Activated naive CD4-positive, alpha-beta T cell treated with anti-CD3 and anti-CD28 coated beads for 36 hours (primary cell): Measurements from ENCODE around the gene PDE10A. TPM values are rescaled to one million over a fixed set of nuclear protein-coding genes. Genes with fewer than 3 reads are reported as not detected.

Source experiments
- CTCF ChIA-PET: fragments of 350-600 bp; sonication (Branson Sonifier 250); formaldehyde crosslinking; loops from one replicate; lab custom pipeline; 2021; ENCODE audit warnings: antibody characterized with exemption; lab: Charles Lee
- DNase-seq: peaks from one replicate; pipeline ENCODE4 v3.0.0-alpha.2; 2020
- H3K27ac Mint-ChIP-seq: one replicate; pipeline ENCODE4 v1.8.0; 2021; ENCODE audit warnings: mild to moderate bottlenecking, mixed read lengths
- H3K27me3 Mint-ChIP-seq: one replicate; pipeline ENCODE4 v1.8.0; 2021; ENCODE audit warnings: low read depth, mixed read lengths
- H3K36me3 Mint-ChIP-seq: one replicate; pipeline ENCODE4 v1.8.0; 2021; ENCODE audit warnings: low read depth, mixed read lengths
- H3K4me1 Mint-ChIP-seq: one replicate; pipeline ENCODE4 v1.8.0; 2021; ENCODE audit warnings: low read depth, mixed read lengths
- H3K4me3 Mint-ChIP-seq: one replicate; pipeline ENCODE4 v1.8.0; 2021; ENCODE audit warnings: mild to moderate bottlenecking, moderate library complexity, mixed read lengths
- H3K9me3 Mint-ChIP-seq: one replicate; pipeline ENCODE4 v1.8.0; 2021; ENCODE audit warnings: mixed read lengths
- intact Hi-C: fragments of 100-400 bp; cut with micrococcal nuclease; formaldehyde crosslinking; loops from one replicate; pipeline ENCODE4 v1.15.1; 2023
- total RNA-seq, 2 experiments: library from RNA; stranded (reverse); gene quantifications; one replicate each; pipeline ENCODE4 v1.2.3, GENCODE V29; 2021

The PDE10A gene
- total RNA-seq, 2 experiments from 2014 or later = not detected

DNA sequence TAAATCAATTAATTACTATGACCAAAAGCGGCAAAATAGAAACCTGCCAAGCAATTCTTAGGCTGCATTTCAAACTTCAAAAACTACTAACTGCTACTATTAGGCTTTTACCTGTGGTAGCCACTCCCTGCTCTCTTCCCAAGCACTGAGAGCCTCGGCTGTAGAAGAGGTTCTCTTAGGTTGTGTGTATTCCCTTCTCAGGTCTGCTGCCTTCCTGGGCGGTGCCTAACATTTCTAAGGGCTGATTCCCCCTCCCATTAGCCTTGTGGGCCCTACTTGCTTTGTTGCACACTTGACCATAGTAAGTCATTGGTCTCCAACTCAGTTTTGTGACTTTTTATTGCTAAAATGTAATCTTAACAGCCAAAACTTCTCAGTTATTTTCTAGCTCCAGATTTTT is 207.6 kb downstream of the PDE10A start:
- no peak for DNase-seq
- no peaks in the 10 kb centered on the region for H3K4me1 Mint-ChIP-seq
- intact Hi-C loops = no loop called here
- no peaks in the 10 kb centered on the region for H3K36me3 Mint-ChIP-seq
- no peak overlapping the region for H3K27ac Mint-ChIP-seq
- H3K9me3 Mint-ChIP-seq = no peaks in the 10 kb centered on the region
- CTCF ChIA-PET = interaction anchor here (0.9 kb wide), 1 partner anchor 282 kb away, joined by 3 read pairs; no protein-coding TSS in a partner anchor
- no peak overlapping the region for H3K4me3 Mint-ChIP-seq
- no peaks in the 10 kb centered on the region for H3K27me3 Mint-ChIP-seq

DNA sequence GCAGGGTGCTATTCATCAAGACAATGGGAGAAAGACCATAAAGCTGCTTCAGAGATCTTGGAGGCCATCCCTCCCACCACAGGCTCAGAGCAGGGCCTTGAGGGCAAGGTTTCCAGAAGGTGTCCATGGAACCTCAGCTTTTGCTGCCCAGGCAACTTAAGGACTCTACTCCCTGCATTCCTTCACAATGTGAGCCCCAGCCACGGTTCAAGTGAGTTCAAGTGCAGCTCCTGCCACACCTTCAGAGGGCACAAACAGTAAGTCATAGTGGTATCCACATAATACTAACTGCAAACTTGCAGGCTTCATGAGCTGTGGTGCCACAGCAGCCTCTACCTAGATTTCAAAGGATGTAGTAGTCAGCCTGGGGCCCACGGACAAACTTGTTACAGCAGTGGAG is 209.6 kb downstream of the PDE10A start:
- no peaks in the 10 kb centered on the region for H3K27me3 Mint-ChIP-seq
- H3K36me3 Mint-ChIP-seq = no peaks in the 10 kb centered on the region
- intact Hi-C loops = no loop called here
- H3K4me3 Mint-ChIP-seq = no peak overlapping the region
- H3K27ac Mint-ChIP-seq = no peak overlapping the region
- H3K9me3 Mint-ChIP-seq = no peaks in the 10 kb centered on the region
- CTCF ChIA-PET = no interaction called here
- no peak for DNase-seq
- H3K4me1 Mint-ChIP-seq = no peaks in the 10 kb centered on the region

DNA sequence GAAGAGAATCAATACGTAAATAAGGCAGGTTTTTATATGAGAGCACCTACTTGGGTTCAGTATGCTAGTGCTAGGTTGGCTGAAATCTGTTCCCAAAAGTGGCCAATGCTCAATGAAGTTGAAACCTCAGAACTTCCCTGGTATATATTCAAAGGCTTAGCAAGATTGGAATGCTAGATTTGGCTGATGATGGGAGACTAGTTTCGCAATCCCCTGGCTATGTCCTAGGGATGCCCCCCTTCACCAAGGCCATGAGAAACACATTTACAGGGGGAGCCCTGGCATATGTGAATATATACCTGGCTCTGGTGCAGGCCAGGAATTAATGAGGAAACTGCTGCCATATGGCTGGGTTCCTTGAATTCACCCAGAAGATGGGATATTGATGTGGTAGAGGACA is 211.2 kb downstream of the PDE10A start:
- DNase-seq = no peak
- Mint-ChIP-seq H3K9me3 (no peaks in the 10 kb centered on the region), H3K4me3 (no peak overlapping the region), H3K27me3 (no peaks in the 10 kb centered on the region), H3K27ac (no peak overlapping the region), H3K4me1 (no peaks in the 10 kb centered on the region), H3K36me3 (no peaks in the 10 kb centered on the region)
- intact Hi-C loops = no loop called here
- CTCF ChIA-PET = no interaction called here

DNA sequence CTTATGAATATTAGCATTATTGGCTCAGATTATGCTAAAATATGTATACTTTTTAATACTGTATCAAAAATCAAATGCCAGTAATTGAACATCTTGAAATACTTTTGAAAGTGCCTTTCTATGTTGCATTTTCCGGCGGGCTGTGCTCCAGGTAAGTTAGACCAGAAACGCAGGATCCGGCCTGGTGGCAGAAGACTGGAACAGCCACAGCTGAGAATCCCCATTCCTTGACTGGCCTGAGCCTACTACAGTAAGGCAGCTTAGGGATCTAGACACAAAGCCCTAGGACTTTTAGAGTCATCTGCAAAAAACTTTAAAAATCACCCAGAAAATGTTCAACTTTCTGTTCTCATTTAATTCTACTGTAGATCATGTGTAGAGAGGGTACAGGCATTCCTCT is 214.8 kb downstream of the PDE10A start:
- H3K36me3 Mint-ChIP-seq = no peaks in the 10 kb centered on the region
- CTCF ChIA-PET = interaction anchor here (0.6 kb wide), 2 partner anchors 244 to 627 kb away, joined by 3 read pairs; no protein-coding TSS in a partner anchor
- no peaks in the 10 kb centered on the region for H3K4me1 Mint-ChIP-seq
- intact Hi-C loops = no loop called here
- H3K9me3 Mint-ChIP-seq = no peaks in the 10 kb centered on the region
- DNase-seq = no peak
- no peaks in the 10 kb centered on the region for H3K27me3 Mint-ChIP-seq
- H3K27ac Mint-ChIP-seq = no peak overlapping the region
- no peak overlapping the region for H3K4me3 Mint-ChIP-seq

DNA sequence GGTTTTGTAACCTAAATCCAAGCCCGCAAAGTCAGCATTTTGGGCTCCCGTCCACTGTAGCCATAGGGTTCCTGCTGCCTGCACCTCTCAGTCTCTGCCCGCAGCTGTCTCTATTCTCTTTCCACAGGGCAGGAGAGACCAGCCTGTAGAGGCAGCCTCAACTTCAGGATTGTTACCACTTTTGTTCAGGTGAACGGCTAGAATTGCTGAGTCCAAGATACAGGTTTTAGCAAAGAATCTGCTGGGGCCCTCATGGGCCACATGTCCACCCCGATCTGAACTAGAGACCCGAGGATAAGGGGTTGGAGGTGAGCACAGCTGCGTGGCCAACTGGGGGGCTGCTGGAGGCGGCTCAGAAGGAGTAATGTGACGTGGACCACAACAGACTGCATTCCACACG is 215.9 kb downstream of the PDE10A start:
- no peaks in the 10 kb centered on the region for H3K27me3 Mint-ChIP-seq
- CTCF ChIA-PET = no interaction called here
- intact Hi-C loops = no loop called here
- H3K27ac Mint-ChIP-seq = no peak overlapping the region
- no peaks in the 10 kb centered on the region for H3K36me3 Mint-ChIP-seq
- H3K4me3 Mint-ChIP-seq = no peak overlapping the region
- no peaks in the 10 kb centered on the region for H3K9me3 Mint-ChIP-seq
- no peaks in the 10 kb centered on the region for H3K4me1 Mint-ChIP-seq
- DNase-seq = no peak

- CTCF ChIA-PET = no interaction called here
- Mint-ChIP-seq H3K9me3 (no peaks in the 10 kb centered on the region), H3K27me3 (no peaks in the 10 kb centered on the region), H3K4me3 (no peak overlapping the region), H3K4me1 (no peaks in the 10 kb centered on the region), H3K36me3 (no peaks in the 10 kb centered on the region), H3K27ac (no peak overlapping the region)
- DNase-seq = no peak
- intact Hi-C loops = no loop called here
Observed at GRCh38 chr6:165446331-165446730, 216.7 kb downstream of the PDE10A start.

DNA sequence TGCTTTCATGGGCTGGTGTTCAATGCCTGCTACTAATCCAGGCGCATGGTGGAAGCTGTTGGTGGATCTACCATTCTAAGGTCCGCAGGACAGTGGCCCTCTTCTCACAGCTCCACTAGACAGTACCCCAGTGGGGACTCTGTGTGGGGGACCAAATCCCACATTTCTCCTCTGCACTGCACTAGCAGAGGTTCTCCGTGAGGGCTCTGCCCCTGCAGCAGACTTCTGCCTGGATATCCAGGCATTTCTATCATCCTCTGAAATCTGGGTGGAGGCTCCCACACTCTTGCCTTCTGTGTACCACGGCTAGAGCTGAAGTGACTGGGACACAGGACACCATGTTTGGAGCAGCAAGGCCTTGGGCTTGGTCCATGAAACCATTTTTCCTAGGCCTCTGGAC is 219.6 kb downstream of the PDE10A start:
- Mint-ChIP-seq H3K36me3 (no peaks in the 10 kb centered on the region), H3K27me3 (no peaks in the 10 kb centered on the region), H3K9me3 (no peaks in the 10 kb centered on the region), H3K4me3 (no peak overlapping the region), H3K4me1 (no peaks in the 10 kb centered on the region), H3K27ac (no peak overlapping the region)
- intact Hi-C loops = no loop called here
- DNase-seq = no peak
- CTCF ChIA-PET = no interaction called here

- intact Hi-C loops = no loop called here
- H3K27me3 Mint-ChIP-seq = no peaks in the 10 kb centered on the region
- DNase-seq = no peak
- no peaks in the 10 kb centered on the region for H3K9me3 Mint-ChIP-seq
- no peaks in the 10 kb centered on the region for H3K36me3 Mint-ChIP-seq
- no peaks in the 10 kb centered on the region for H3K4me1 Mint-ChIP-seq
- CTCF ChIA-PET = interaction anchor here (2.2 kb wide), 1 partner anchor 409 kb away, joined by 8 read pairs; no protein-coding TSS in a partner anchor
- H3K27ac Mint-ChIP-seq = no peak overlapping the region
- H3K4me3 Mint-ChIP-seq = no peak overlapping the region
Observed at GRCh38 chr6:165441181-165441580, 221.9 kb downstream of the PDE10A start.

DNA sequence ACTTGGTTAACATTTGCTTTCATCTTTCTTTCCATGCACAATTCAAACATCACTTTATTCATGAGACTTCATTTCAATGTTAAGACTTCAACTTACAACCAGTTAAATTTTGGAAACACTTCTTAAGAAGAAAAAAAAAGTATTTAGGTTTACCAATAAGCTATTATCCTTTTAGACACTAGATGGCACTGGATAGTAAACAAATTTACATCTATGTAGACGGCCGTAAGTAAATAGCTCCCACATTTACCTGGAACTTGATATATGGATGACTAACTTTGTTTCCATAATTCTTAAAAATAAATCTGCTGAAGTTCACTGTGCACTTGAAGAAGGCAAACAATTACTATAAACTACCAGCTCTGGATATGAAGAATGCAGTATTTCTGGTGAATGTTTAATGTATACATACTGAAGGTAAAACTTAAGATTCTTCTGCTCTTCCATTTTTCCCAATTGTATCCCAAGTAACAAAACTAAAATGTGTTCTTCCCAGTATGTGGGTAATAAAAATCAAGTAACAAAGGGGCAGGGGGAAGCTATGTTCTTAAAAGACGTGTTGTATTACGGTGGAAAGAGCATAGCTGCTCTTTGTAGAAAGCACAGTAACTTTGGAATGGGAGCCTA is 223.0 kb downstream of the PDE10A start:
- Mint-ChIP-seq H3K27me3 (no peaks in the 10 kb centered on the region), H3K4me3 (no peak overlapping the region), H3K27ac (no peak overlapping the region), H3K4me1 (no peaks in the 10 kb centered on the region), H3K9me3 (no peaks in the 10 kb centered on the region), H3K36me3 (no peaks in the 10 kb centered on the region)
- DNase-seq = no peak
- intact Hi-C loops = loop anchor here (1.0 to 10.0 kb wide), 2 partner anchors 410 to 665 kb away; no protein-coding TSS in a partner anchor
- CTCF ChIA-PET = interaction anchor here (0.5 to 2.2 kb wide), 10 partner anchors 8 to 412 kb away, joined by 3 to 8 read pairs (median 4); no protein-coding TSS in a partner anchor

DNA sequence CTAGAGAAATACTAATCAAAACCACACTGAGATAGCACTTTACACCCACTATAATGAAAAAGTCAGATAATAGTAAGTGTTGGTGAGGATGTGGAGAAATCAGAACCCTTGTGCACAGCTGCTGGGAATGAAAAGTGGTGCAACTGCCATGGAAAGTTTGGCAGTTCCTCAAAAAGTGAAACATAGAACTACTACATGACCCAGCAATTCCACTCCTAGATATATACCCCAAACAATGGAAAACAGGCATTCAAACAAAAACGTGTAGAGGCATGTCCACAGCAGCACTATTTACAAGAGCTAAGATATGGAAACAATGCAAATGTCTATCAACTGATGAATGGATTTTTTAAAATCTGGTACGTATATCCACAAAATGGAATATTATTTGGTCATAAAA is 236.1 kb downstream of the PDE10A start:
- no peaks in the 10 kb centered on the region for H3K27me3 Mint-ChIP-seq
- CTCF ChIA-PET = no interaction called here
- no peak overlapping the region for H3K4me3 Mint-ChIP-seq

DNA sequence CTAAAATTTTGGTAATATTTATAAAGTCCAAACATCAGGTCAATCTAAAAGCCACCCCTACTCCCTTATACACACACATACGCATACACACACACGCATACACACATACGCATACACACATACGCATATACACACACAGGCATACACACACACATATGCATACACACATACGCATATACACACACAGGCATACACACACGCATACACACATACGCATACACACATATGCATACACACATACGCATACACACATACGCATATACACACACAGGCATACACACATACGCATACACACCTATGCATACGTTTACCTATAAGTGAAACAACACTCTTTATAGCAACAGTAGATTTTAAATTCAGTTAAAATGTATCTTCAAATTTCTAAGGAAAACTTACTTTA is 240.8 kb downstream of the PDE10A start:
- no peaks in the 10 kb centered on the region for H3K36me3 Mint-ChIP-seq
- intact Hi-C loops = no loop called here
- H3K9me3 Mint-ChIP-seq = peaks cover 4% of the 10 kb centered on the region
- H3K27me3 Mint-ChIP-seq = no peaks in the 10 kb centered on the region
- no peak overlapping the region for H3K27ac Mint-ChIP-seq
- H3K4me1 Mint-ChIP-seq = no peaks in the 10 kb centered on the region
- CTCF ChIA-PET = interaction anchor here (0.7 kb wide), 1 partner anchor 41 kb away, joined by 3 read pairs; no protein-coding TSS in a partner anchor
- DNase-seq = no peak
- H3K4me3 Mint-ChIP-seq = no peak overlapping the region

More for the DNA sequence above, 236.1 kb downstream of the PDE10A start:
- Mint-ChIP-seq H3K4me1 (no peaks in the 10 kb centered on the region), H3K27ac (no peak overlapping the region), H3K36me3 (no peaks in the 10 kb centered on the region), H3K9me3 (peaks cover 4% of the 10 kb centered on the region)
- DNase-seq = no peak
- intact Hi-C loops = no loop called here

GRCh38 chr6:165417278-165417865 is 245.7 kb downstream of the PDE10A start:
- CTCF ChIA-PET = no interaction called here
- Mint-ChIP-seq H3K4me1 (no peaks in the 10 kb centered on the region), H3K27ac (no peak overlapping the region), H3K27me3 (no peaks in the 10 kb centered on the region), H3K9me3 (no peaks in the 10 kb centered on the region), H3K4me3 (no peak overlapping the region), H3K36me3 (no peaks in the 10 kb centered on the region)
- no peak for DNase-seq
- intact Hi-C loops = no loop called here

DNA sequence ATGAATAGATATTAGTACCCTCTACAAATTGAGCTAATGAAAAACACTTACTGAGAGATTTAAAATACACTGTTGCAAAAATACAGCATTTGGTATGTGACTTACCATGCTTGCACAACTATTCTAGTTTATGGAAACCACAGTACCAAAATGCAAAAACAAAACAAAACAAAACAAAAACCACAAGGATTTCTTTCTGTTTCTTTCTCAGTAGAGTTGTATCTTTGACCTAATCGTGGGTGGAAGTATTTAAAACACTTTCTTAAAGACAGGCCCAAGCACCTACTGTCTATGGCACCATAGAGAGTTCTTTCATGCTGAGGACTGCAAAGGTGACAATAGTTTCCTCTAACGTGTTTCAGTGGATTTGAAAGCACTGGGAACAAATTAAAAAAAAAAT is 258.3 kb downstream of the PDE10A start:
- no peak overlapping the region for H3K27ac Mint-ChIP-seq
- H3K36me3 Mint-ChIP-seq = no peaks in the 10 kb centered on the region
- no peaks in the 10 kb centered on the region for H3K27me3 Mint-ChIP-seq
- DNase-seq = no peak
- no peak overlapping the region for H3K4me3 Mint-ChIP-seq
- peaks cover 3% of the 10 kb centered on the region for H3K9me3 Mint-ChIP-seq
- CTCF ChIA-PET = no interaction called here
- intact Hi-C loops = no loop called here
- H3K4me1 Mint-ChIP-seq = no peaks in the 10 kb centered on the region
